ENCODE data around the gene BIRC6.

- TF ChIP-seq, protein P1, sequence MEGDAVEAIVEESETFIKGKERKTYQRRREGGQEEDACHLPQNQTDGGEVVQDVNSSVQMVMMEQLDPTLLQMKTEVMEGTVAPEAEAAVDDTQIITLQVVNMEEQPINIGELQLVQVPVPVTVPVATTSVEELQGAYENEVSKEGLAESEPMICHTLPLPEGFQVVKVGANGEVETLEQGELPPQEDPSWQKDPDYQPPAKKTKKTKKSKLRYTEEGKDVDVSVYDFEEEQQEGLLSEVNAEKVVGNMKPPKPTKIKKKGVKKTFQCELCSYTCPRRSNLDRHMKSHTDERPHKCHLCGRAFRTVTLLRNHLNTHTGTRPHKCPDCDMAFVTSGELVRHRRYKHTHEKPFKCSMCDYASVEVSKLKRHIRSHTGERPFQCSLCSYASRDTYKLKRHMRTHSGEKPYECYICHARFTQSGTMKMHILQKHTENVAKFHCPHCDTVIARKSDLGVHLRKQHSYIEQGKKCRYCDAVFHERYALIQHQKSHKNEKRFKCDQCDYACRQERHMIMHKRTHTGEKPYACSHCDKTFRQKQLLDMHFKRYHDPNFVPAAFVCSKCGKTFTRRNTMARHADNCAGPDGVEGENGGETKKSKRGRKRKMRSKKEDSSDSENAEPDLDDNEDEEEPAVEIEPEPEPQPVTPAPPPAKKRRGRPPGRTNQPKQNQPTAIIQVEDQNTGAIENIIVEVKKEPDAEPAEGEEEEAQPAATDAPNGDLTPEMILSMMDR (conservative IDR thresholded peaks at IDR 0.05; ENCODE audit: low read length): no peak
- no peak for TF ChIP-seq EZH2phosphoT487 (IDR thresholded peaks at IDR 0.05; ENCODE audit: borderline replicate concordance, low read depth, low read length)
Observed at GRCh38 chr2:32478889-32479620, 122.2 kb downstream of the BIRC6 start.
